OCI-LY1 (cell line): Measurements from ENCODE around the gene SCAPER.

ENCODE experiments used
- H2AFZ ChIP-seq: fragments of 200-600 bp; sonication (generic), shearing (Covaris generic); 2 replicates; pipeline ENCODE4 v1.6.0; 2014; ENCODE audit warnings: antibody characterized with exemption, mild to moderate bottlenecking, low read length
- H3F3A ChIP-seq: fragments of 200-600 bp; sonication (generic), shearing (Covaris generic); 2 replicates; pipeline ENCODE4 v1.6.0; 2014; ENCODE audit warnings: mild to moderate bottlenecking, antibody characterized with exemption, low read length, moderate library complexity; ENCODE audit not compliant: insufficient read depth
- H3K27ac ChIP-seq: fragments of 200-600 bp; sonication (generic); 2 replicates; pipeline ENCODE4 v1.5.1; 2014; ENCODE audit warnings: low read length, mixed run types, mild to moderate bottlenecking, low read depth; ENCODE audit not compliant: poor library complexity, severe bottlenecking
- H3K27me3 ChIP-seq: fragments of 200-600 bp; sonication (generic); 2 replicates; pipeline ENCODE4 v1.6.0; 2014; ENCODE audit warnings: antibody characterized with exemption, mild to moderate bottlenecking, low read length, moderate library complexity; ENCODE audit not compliant: insufficient read depth
- H3K36me3 ChIP-seq: fragments of 200-600 bp; sonication (generic); 2 replicates; pipeline ENCODE4 v1.6.1; 2014; ENCODE audit warnings: mild to moderate bottlenecking, antibody characterized with exemption, low read length, moderate library complexity, mixed read lengths; ENCODE audit not compliant: insufficient read depth
- H3K4me1 ChIP-seq: fragments of 200-600 bp; sonication (generic); 2 replicates; pipeline ENCODE4 v1.5.1; 2014; ENCODE audit warnings: mild to moderate bottlenecking, low read length, moderate library complexity; ENCODE audit not compliant: insufficient read depth, severe bottlenecking
- H3K4me2 ChIP-seq: fragments of 200-600 bp; sonication (generic), shearing (Covaris generic); 2 replicates; pipeline ENCODE4 v1.6.1; 2014; ENCODE audit warnings: low read length
- H3K4me3 ChIP-seq: fragments of 200-600 bp; sonication (generic); 2 replicates; pipeline ENCODE4 v1.5.1; 2014; ENCODE audit warnings: low read length, low read depth, mild to moderate bottlenecking, mixed read lengths; ENCODE audit not compliant: poor library complexity, severe bottlenecking
- H3K79me2 ChIP-seq: fragments of 200-600 bp; shearing (Covaris generic); 2 replicates; pipeline ENCODE4 v1.6.1; 2016; ENCODE audit warnings: mixed run types, low read length, mixed read lengths; ENCODE audit not compliant: insufficient read depth
- H3K9ac ChIP-seq: fragments of 200-600 bp; sonication (generic), shearing (Covaris generic); 2 replicates; pipeline ENCODE4 v1.6.1; 2014; ENCODE audit warnings: mild to moderate bottlenecking, low read length, mixed read lengths
- H3K9me2 ChIP-seq: fragments of 200-600 bp; sonication (generic), shearing (Covaris generic); 2 replicates; pipeline ENCODE4 v1.6.1; 2014; ENCODE audit warnings: low read depth, mild to moderate bottlenecking, low read length, mixed read lengths
- H3K9me3 ChIP-seq: fragments of 200-600 bp; shearing (Covaris generic); 2 replicates; pipeline ENCODE4 v1.6.1; 2014; ENCODE audit warnings: low read length, mixed read lengths
- H4K20me1 ChIP-seq: fragments of 200-600 bp; sonication (generic), shearing (Covaris generic); 2 replicates; pipeline ENCODE4 v1.6.0; 2016; ENCODE audit warnings: mild to moderate bottlenecking, low read length; ENCODE audit not compliant: insufficient read depth
- EZH2 ChIP-seq: fragments of 200-600 bp; sonication (generic), shearing (Covaris generic); IDR thresholded peaks from 2 replicates; pipeline ENCODE4 v1.8.0; 2017; ENCODE audit warnings: borderline replicate concordance, mixed run types, mild to moderate bottlenecking, antibody characterized with exemption, low read length, moderate library complexity, mixed read lengths
- TF ChIP-seq, protein P1 (sequence below): fragments of 200-600 bp; sonication (generic), shearing (Covaris generic); IDR thresholded peaks from 2 replicates; pipeline ENCODE4 v1.5.1; 2017; ENCODE audit warnings: mild to moderate bottlenecking, antibody characterized with exemption, low read length, moderate library complexity, mixed read lengths

SCAPER gene

GRCh38 chr15:76328106-76328696 lies 576.9 kb downstream of the SCAPER start:
- H3K9me3 ChIP-seq: no peaks in the 10 kb centered on the region
- H3K4me3 ChIP-seq: no peak overlapping the region
- H2AFZ ChIP-seq: no peak overlapping the region
- H3K79me2 ChIP-seq: no peaks in the 10 kb centered on the region
- H3F3A ChIP-seq: no peaks in the 10 kb centered on the region
- no peaks in the 10 kb centered on the region for H3K36me3 ChIP-seq
- H3K9ac ChIP-seq: no peak overlapping the region
- no peaks in the 10 kb centered on the region for H4K20me1 ChIP-seq
- TF ChIP-seq, protein P1, sequence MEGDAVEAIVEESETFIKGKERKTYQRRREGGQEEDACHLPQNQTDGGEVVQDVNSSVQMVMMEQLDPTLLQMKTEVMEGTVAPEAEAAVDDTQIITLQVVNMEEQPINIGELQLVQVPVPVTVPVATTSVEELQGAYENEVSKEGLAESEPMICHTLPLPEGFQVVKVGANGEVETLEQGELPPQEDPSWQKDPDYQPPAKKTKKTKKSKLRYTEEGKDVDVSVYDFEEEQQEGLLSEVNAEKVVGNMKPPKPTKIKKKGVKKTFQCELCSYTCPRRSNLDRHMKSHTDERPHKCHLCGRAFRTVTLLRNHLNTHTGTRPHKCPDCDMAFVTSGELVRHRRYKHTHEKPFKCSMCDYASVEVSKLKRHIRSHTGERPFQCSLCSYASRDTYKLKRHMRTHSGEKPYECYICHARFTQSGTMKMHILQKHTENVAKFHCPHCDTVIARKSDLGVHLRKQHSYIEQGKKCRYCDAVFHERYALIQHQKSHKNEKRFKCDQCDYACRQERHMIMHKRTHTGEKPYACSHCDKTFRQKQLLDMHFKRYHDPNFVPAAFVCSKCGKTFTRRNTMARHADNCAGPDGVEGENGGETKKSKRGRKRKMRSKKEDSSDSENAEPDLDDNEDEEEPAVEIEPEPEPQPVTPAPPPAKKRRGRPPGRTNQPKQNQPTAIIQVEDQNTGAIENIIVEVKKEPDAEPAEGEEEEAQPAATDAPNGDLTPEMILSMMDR: no peak
- no peak for TF ChIP-seq EZH2
- H3K9me2 ChIP-seq: no peaks in the 10 kb centered on the region
- peaks cover 3% of the 10 kb centered on the region; the same call in 1 of the 2 replicates for H3K27me3 ChIP-seq
- H3K27ac ChIP-seq: no peak overlapping the region
- H3K4me2 ChIP-seq: no peak overlapping the region
- H3K4me1 ChIP-seq: peaks cover 3% of the 10 kb centered on the region

GRCh38 chr15:76327191-76328105 lies 577.7 kb downstream of the SCAPER start:
- Histone ChIP-seq H3K9ac (no peak overlapping the region), H3K9me3 (no peaks in the 10 kb centered on the region), H3K4me3 (no peak overlapping the region), H3K27me3 (peaks cover 3% of the 10 kb centered on the region; the same call in 1 of the 2 replicates), H3K27ac (no peak overlapping the region), H3K9me2 (no peaks in the 10 kb centered on the region), H3F3A (no peaks in the 10 kb centered on the region), H4K20me1 (no peaks in the 10 kb centered on the region), H3K36me3 (no peaks in the 10 kb centered on the region), H2AFZ (no peak overlapping the region), H3K4me1 (peaks cover 8% of the 10 kb centered on the region), H3K4me2 (no peak overlapping the region), H3K79me2 (no peaks in the 10 kb centered on the region)
- no peak for TF ChIP-seq EZH2
- TF ChIP-seq, protein P1: no peak

GRCh38 chr15:76325704-76326103 lies 579.4 kb downstream of the SCAPER start:
- TF ChIP-seq, protein P1: no peak
- no peak for TF ChIP-seq EZH2
- Histone ChIP-seq H3K4me1 (peaks cover 8% of the 10 kb centered on the region), H3K36me3 (no peaks in the 10 kb centered on the region)

More at GRCh38 chr15:76325704-76326103, 579.4 kb downstream of the SCAPER start:
- no peaks in the 10 kb centered on the region for H3K79me2 ChIP-seq
- no peak overlapping the region for H3K4me2 ChIP-seq
- no peaks in the 10 kb centered on the region for H3F3A ChIP-seq
- no peak overlapping the region for H2AFZ ChIP-seq
- no peaks in the 10 kb centered on the region for H3K9me3 ChIP-seq
- peaks cover 3% of the 10 kb centered on the region; the same call in 1 of the 2 replicates for H3K27me3 ChIP-seq
- H3K4me3 ChIP-seq: no peak overlapping the region
- no peaks in the 10 kb centered on the region for H3K9me2 ChIP-seq
- no peaks in the 10 kb centered on the region for H4K20me1 ChIP-seq
- H3K9ac ChIP-seq: no peak overlapping the region
- no peak overlapping the region for H3K27ac ChIP-seq
